ENCODE measurements around the gene SLC16A12.

Gene SLC16A12

GRCh38 chr10:89503151-89503550, 32.2 kb downstream of the SLC16A12 start:
- TF ChIP-seq POU2F2 (IDR thresholded peaks at IDR 0.05; ENCODE audit: low read depth, low read length) = no peak
- no peak for TF ChIP-seq POLR2AphosphoS5 (IDR thresholded peaks at IDR 0.05; ENCODE audit: low read depth, low read length)
- no peak for TF ChIP-seq POLR2A (IDR thresholded peaks at IDR 0.05; ENCODE audit: low read depth, low read length)
- TF ChIP-seq SPI1 (IDR thresholded peaks at IDR 0.05; ENCODE audit: low read depth, low read length) = no peak
- no peak for TF ChIP-seq PAX5 (IDR thresholded peaks at IDR 0.05; ENCODE audit: insufficient read depth, low read length, severe bottlenecking)
- TF ChIP-seq TAF1 (IDR thresholded peaks at IDR 0.05; ENCODE audit: low read depth, low read length) = no peak
- no peak for FAIRE-seq

DNA sequence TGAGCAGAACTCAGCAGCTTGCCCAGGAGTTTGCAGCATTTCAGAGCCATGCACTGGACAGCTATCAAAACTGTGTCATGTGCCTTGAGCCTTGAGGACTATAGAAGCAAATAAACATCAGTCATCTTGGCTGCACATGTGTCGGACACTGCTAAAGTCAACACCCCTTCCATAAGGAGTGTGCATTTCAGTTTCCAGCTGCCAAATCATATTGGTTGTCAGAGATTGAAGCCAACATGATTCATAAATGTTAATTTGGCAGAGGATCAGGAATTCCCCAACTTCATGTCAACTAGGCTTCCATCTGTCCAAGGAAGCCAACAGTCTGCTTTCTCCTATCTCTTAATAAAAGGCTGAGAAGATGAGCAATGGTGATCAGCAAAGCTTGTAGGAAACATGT, 32.8 kb downstream of the SLC16A12 start:
- TF ChIP-seq SPI1 (IDR thresholded peaks at IDR 0.05; ENCODE audit: low read depth, low read length) (no peak), PAX5 (IDR thresholded peaks at IDR 0.05; ENCODE audit: insufficient read depth, low read length, severe bottlenecking) (no peak), POU2F2 (IDR thresholded peaks at IDR 0.05; ENCODE audit: low read depth, low read length) (no peak), POLR2A (IDR thresholded peaks at IDR 0.05; ENCODE audit: low read depth, low read length) (no peak), POLR2AphosphoS5 (IDR thresholded peaks at IDR 0.05; ENCODE audit: low read depth, low read length) (no peak), TAF1 (IDR thresholded peaks at IDR 0.05; ENCODE audit: low read depth, low read length) (no peak)
- FAIRE-seq (no peak), DNase-seq (ENCODE audit: insufficient read length, low spot score) (no peak)

More at GRCh38 chr10:89503151-89503550, 32.2 kb downstream of the SLC16A12 start:
- DNase-seq (ENCODE audit: insufficient read length, low spot score) = no peak

- FAIRE-seq (no peak), DNase-seq (ENCODE audit: insufficient read length, low spot score) (no peak)
- TF ChIP-seq POU2F2 (IDR thresholded peaks at IDR 0.05; ENCODE audit: low read depth, low read length) (no peak), SPI1 (IDR thresholded peaks at IDR 0.05; ENCODE audit: low read depth, low read length) (no peak), POLR2A (IDR thresholded peaks at IDR 0.05; ENCODE audit: low read depth, low read length) (no peak), POLR2AphosphoS5 (IDR thresholded peaks at IDR 0.05; ENCODE audit: low read depth, low read length) (no peak), TAF1 (IDR thresholded peaks at IDR 0.05; ENCODE audit: low read depth, low read length) (no peak), PAX5 (IDR thresholded peaks at IDR 0.05; ENCODE audit: insufficient read depth, low read length, severe bottlenecking) (no peak)
These were observed 40.8 kb downstream of the SLC16A12 start for GRCh38 chr10:89494575-89494974.

GRCh38 chr10:89494068-89494467, 41.3 kb downstream of the SLC16A12 start:
- DNase-seq (ENCODE audit: insufficient read length, low spot score) (no peak), FAIRE-seq (no peak)
- TF ChIP-seq SPI1 (IDR thresholded peaks at IDR 0.05; ENCODE audit: low read depth, low read length) (no peak), TAF1 (IDR thresholded peaks at IDR 0.05; ENCODE audit: low read depth, low read length) (no peak), PAX5 (IDR thresholded peaks at IDR 0.05; ENCODE audit: insufficient read depth, low read length, severe bottlenecking) (no peak), POLR2A (IDR thresholded peaks at IDR 0.05; ENCODE audit: low read depth, low read length) (no peak), POLR2AphosphoS5 (IDR thresholded peaks at IDR 0.05; ENCODE audit: low read depth, low read length) (no peak)

GRCh38 chr10:89491932-89492331, 43.5 kb downstream of the SLC16A12 start:
- DNase-seq (ENCODE audit: insufficient read length, low spot score) (no peak), FAIRE-seq (no peak)
- TF ChIP-seq POLR2AphosphoS5 (IDR thresholded peaks at IDR 0.05; ENCODE audit: low read depth, low read length) (no peak), TAF1 (IDR thresholded peaks at IDR 0.05; ENCODE audit: low read depth, low read length) (no peak), POLR2A (IDR thresholded peaks at IDR 0.05; ENCODE audit: low read depth, low read length) (no peak)

- TF ChIP-seq POLR2A (IDR thresholded peaks at IDR 0.05; ENCODE audit: low read depth, low read length) (no peak), SPI1 (IDR thresholded peaks at IDR 0.05; ENCODE audit: low read depth, low read length) (no peak), PAX5 (IDR thresholded peaks at IDR 0.05; ENCODE audit: insufficient read depth, low read length, severe bottlenecking) (no peak), POU2F2 (IDR thresholded peaks at IDR 0.05; ENCODE audit: low read depth, low read length) (no peak), POLR2AphosphoS5 (IDR thresholded peaks at IDR 0.05; ENCODE audit: low read depth, low read length) (no peak), TAF1 (IDR thresholded peaks at IDR 0.05; ENCODE audit: low read depth, low read length) (no peak)
- no peak for FAIRE-seq
- no peak for DNase-seq (ENCODE audit: insufficient read length, low spot score)
These were observed 44.6 kb downstream of the SLC16A12 start for GRCh38 chr10:89490596-89491335.

- DNase-seq (ENCODE audit: insufficient read length, low spot score) (no peak), FAIRE-seq (no peak)
- TF ChIP-seq POU2F2 (IDR thresholded peaks at IDR 0.05; ENCODE audit: low read depth, low read length) (no peak), TAF1 (IDR thresholded peaks at IDR 0.05; ENCODE audit: low read depth, low read length) (no peak), POLR2A (IDR thresholded peaks at IDR 0.05; ENCODE audit: low read depth, low read length) (no peak), POLR2AphosphoS5 (IDR thresholded peaks at IDR 0.05; ENCODE audit: low read depth, low read length) (no peak), SPI1 (IDR thresholded peaks at IDR 0.05; ENCODE audit: low read depth, low read length) (no peak), PAX5 (IDR thresholded peaks at IDR 0.05; ENCODE audit: insufficient read depth, low read length, severe bottlenecking) (no peak)
These were observed 53.1 kb downstream of the SLC16A12 start for GRCh38 chr10:89482256-89482655.

DNA sequence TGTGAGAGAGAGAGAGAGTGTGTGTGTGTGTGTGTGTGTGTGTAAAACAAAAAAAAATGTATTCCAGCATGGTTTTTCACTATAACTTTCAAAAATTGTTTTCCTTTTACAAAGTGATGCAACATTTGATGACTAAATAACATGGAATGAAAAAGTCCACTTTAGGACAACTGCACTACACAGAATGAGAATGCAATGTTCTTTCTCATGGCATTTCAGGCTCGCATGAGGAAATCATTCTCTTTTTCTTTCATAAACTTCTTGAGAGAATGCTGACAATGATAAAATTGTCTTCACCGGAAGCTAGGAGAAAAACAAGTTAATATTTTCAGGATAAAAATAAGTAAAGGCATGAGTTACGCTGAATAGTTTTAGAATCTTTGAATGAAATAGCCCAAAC, 53.7 kb downstream of the SLC16A12 start:
- DNase-seq (ENCODE audit: insufficient read length, low spot score) (no peak), FAIRE-seq (no peak)
- TF ChIP-seq PAX5 (IDR thresholded peaks at IDR 0.05; ENCODE audit: insufficient read depth, low read length, severe bottlenecking) = no peak
- no peak for TF ChIP-seq SPI1 (IDR thresholded peaks at IDR 0.05; ENCODE audit: low read depth, low read length)
- no peak for TF ChIP-seq POLR2AphosphoS5 (IDR thresholded peaks at IDR 0.05; ENCODE audit: low read depth, low read length)
- no peak for TF ChIP-seq TAF1 (IDR thresholded peaks at IDR 0.05; ENCODE audit: low read depth, low read length)
- TF ChIP-seq POU2F2 (IDR thresholded peaks at IDR 0.05; ENCODE audit: low read depth, low read length) = no peak
- TF ChIP-seq POLR2A (IDR thresholded peaks at IDR 0.05; ENCODE audit: low read depth, low read length) = no peak

DNA sequence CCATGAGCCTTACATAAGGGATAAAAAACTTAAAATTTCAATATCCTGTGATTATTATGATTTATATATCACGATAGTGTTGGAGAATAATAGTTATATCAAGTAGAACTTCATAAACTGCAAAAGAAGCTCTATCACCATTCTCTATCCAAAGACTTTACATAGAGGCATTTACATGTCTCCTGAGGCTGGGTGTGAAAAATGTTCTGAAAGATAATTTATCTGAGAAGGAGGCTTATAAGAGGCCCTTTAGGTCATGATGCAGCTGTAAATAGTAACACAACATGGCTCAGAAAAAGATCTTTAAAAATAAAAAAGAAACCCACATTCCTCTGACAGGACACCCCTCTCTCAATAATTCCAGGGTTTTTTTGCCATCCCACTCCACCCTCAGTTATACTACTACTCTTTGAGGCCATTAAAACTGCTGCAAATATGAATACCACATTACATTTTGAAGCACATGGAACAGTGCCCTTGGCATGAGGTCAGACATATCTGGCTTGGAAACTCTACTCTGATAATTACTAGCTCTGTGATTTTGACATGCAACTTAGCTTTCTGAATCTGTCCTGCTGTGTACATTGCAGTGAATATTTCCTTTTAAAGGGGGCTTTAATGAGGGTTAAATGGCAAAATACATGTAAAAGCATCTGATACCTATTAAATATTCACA, 55.5 kb downstream of the SLC16A12 start:
- no peak for DNase-seq (ENCODE audit: insufficient read length, low spot score)
- TF ChIP-seq PAX5 (IDR thresholded peaks at IDR 0.05; ENCODE audit: insufficient read depth, low read length, severe bottlenecking) (no peak), SPI1 (IDR thresholded peaks at IDR 0.05; ENCODE audit: low read depth, low read length) (no peak), POLR2AphosphoS5 (IDR thresholded peaks at IDR 0.05; ENCODE audit: low read depth, low read length) (no peak)
- FAIRE-seq = no peak
